Stimulated activated CD8-positive, alpha-beta memory T cell treated with anti-CD3 and anti-CD28 coated beads, Interleukin-2, amount 100 ng/mL, for 48 hours (primary cell): ENCODE data around the gene SCAMP4.
"Not testable (repeated sequence)": the region's sequence is repeated elsewhere in the genome, so short reads cannot be mapped to it uniquely, and the experiment has no call there.

Experiments used
- DNase-seq, 2 donors: peaks; one replicate each; pipeline ENCODE4 v3.0.0-alpha.2; 2020; ENCODE audit warnings: low read depth in 2 of 2

SCAMP4 gene

DNA sequence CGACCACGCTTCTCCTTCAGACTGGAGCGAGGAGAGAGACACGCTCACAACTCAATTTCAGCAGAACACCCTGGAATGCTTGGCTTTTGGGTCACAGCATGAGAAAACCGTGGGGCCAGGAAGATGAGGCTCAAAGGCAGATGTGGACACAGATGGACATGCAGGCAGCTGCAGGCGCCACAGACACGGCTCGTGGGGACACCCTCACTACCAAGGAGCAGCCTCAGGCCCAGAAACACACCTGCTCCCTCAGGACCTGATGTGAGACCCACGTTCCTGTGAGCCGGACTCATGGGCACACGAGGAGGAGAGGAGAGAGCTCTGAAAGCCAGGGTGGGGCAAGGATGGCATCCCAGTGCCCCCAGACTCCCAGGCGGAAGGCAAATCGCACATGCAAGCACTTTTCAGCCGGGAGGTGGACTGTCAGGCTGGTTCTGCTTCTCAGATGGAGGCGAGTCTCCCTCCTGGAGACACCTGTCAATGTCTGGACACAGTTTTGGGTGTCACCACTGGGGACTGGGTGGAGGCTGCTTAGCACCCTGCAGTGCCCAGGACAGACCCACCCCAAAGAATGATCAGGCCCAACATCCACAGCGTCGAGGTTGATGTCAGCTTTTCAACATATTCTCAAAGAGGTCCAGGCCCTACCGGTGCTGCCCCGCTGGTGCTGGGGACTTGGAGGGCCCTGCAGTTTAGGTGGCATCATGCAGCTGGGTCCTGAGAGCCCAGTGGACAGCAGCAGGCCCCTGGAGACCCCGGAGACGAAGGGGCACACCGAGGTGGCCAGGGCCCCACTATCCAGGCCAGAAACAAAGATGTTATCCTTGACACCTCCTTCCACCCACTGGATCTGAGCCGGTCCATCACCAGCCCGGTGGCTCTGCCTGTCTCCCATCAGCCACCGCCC lies 22.2 kb upstream of the SCAMP4 start:
- DNase-seq = no peak

- no peak for DNase-seq
These were observed 21.4 kb upstream of the SCAMP4 start for GRCh38 chr19:1883784-1884183.

- DNase-seq = peak in 1 of 2 donors; percentile 48
These were observed 20.9 kb upstream of the SCAMP4 start for GRCh38 chr19:1884291-1884718.

GRCh38 chr19:1884719-1885334 lies 20.4 kb upstream of the SCAMP4 start:
- no peak for DNase-seq

DNA sequence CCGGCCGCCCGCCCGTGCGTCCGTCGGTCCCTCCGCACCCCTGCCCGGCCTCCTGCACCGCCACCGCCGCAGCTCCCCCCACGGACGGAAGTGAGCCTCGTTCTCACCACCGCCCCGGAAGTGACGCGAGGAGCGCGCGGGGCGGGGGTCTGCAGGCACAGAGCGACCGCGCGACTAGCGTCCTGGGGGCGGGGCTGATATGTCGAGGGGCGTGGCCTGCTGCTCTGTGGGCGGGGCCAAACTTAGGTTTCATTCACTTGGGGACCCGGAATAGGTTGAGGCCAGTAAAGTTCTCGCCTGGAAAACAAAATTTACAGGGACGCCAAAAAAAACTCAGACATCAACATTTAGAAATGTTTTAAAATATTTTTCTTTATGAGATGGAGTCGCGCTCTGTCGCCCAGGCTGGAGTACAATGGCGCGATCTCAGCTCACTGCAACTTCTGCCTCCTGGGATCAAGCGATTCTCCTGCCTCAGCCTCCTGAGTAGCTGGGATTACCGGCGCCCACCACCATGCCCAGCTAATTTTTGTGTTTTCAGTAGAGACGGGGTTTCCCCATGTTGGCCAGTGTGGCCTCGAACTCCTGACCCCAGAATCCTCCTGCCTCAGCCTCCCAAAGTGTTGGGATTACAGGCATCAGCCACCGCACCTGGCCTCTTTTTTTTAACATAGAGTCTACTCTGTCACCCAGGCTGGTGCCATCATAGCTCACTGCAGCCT lies 19.6 kb upstream of the SCAMP4 start, which contains the start of gene ABHD17A:
Gene ABHD17A, minus strand, starts transcription at position 99 of the 722 bp plus-strand sequence. CDS start 3,930 bp downstream, outside the sequence.
- peak; percentile 92 to 96 for DNase-seq

DNA sequence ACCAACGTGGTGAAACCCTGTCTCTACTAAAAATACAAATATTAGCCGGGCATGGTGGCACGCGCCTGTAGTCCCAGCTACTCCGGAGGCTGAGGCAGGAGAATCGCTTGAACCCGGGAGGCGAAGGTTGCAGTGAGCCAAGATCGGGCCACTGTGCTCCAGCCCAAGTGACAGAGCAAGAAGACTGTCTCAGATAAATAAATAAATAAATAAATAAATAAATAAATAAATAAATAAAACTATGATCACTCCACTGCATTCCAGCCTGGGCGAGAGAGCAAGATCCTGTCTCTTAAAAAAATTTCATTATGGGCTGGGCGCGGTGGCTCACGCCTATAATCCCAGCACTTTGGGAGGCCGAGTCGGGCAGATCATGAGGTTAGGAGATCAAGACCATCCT lies 18.8 kb upstream of the SCAMP4 start:
- DNase-seq = not testable (repeated sequence)

GRCh38 chr19:1888385-1888784 lies 16.8 kb upstream of the SCAMP4 start:
- no peak for DNase-seq

- DNase-seq = no peak
These were observed 15.3 kb upstream of the SCAMP4 start for GRCh38 chr19:1889907-1890306.

GRCh38 chr19:1893791-1894190 lies 11.4 kb upstream of the SCAMP4 start:
- DNase-seq = no peak

GRCh38 chr19:1896508-1896907 lies 8.7 kb upstream of the SCAMP4 start:
- no peak for DNase-seq

DNA sequence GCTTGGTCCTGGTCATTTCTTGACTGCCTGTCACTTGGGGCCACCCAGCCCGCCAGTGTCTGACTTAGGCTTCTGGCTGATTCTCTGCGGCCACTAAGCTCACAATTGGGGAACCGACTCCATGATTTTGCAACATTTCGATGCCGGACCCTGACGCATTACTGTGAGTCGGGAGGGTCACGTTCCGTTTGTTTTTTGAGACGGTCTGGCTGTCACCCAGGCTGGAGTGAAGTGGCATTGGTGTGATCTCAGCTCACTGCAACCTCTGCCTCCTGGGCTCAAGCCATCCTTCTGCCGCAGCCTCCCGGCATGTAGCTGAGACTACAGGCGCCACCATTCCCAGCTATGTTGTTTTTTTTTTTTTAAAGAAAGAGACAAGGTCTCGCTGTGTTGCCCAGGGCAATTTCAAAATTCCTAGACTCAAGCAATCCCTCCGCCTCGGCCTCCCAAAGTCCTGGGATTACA lies 3.2 kb upstream of the SCAMP4 start:
- no peak for DNase-seq

DNA sequence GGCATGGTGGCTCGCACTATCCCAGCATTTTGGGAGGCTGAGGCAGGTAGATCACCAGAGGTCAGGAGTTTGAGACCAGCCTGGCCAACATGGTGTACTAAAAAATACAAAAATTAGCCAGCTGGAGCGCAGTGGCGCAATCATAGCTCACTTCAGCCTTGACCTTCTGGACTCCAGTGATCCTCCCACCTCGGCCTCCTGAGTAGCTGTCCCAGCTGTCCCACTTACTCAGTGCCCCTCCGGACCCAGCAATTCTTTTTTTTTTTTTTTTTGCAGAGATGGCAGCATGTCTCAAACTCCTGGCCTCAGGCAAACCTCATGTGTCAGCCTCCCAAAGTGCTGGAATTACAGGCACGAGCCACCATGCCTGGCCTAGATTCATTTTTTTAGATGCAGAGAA lies 2.3 kb upstream of the SCAMP4 start:
- DNase-seq = no peak

DNA sequence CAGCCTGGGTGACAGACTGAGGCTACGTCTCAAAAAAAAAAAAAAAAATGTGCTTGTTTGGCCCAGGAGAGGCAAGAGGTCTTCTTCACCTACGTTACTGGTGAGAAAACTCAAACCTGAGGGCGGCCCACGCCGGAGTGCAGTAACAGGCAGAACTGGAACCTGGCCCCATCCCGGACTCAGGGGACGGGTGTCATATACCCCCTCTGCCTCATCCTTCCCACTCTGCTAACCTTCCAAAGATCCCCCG lies 414 bp upstream of the SCAMP4 start:
- no peak for DNase-seq

- DNase-seq = no peak
These were observed 720 bp downstream of the SCAMP4 start for GRCh38 chr19:1905863-1906375.

GRCh38 chr19:1906985-1907562 lies 1.9 kb downstream of the SCAMP4 start:
- DNase-seq = no peak

- DNase-seq = no peak
These were observed 2.6 kb downstream of the SCAMP4 start for GRCh38 chr19:1907563-1908363.

DNA sequence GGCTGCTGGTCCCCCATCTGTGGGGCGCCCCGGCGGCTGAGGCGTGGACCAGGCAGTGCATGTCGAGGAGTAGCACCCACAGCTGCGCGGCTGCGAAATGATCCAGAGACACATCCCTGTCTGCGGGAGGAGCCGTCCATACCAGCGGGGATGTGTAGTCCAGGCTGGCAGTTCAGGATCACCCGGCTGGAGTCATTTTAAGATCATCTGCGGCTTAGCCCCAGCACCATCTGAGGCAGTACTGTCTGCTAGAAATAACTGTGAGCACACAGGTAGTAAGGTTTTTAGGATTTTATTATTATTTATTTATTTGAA lies 3.1 kb downstream of the SCAMP4 start:
- DNase-seq = no peak

- no peak for DNase-seq
These were observed 4.5 kb downstream of the SCAMP4 start for GRCh38 chr19:1909761-1910080.

GRCh38 chr19:1910177-1910576 lies 5.0 kb downstream of the SCAMP4 start:
- DNase-seq = no peak

- no peak for DNase-seq
These were observed 5.9 kb downstream of the SCAMP4 start for GRCh38 chr19:1911098-1911497.

DNA sequence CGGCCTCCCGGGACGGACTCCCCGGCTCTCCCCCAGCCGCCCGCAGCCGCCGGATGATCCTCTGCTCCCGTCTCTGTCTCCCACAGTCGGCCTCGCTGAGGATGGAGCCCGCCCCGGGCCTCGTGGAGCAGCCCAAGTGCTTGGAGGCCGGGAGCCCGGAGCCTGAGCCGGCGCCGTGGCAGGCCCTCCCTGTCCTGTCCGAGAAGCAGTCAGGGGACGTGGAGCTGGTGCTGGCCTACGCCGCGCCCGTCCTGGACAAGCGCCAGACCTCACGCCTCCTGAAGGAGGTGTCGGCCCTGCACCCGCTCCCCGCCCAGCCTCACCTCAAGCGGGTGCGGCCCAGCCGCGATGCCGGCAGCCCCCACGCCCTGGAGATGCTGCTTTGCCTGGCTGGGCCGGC lies 6.8 kb downstream of the SCAMP4 start:
- DNase-seq = no peak
